GM19468 (cell line): ENCODE measurements around the gene ELL.

Experiments used
- ATAC-seq: cut with Tn5 transposase; IDR thresholded peaks from one replicate; pipeline ENCODE4 v1.9.1; 2021; ENCODE audit warnings: mild to moderate bottlenecking, moderate library complexity, moderate number of reproducible peaks; ENCODE audit not compliant: unreplicated experiment; ENCODE audit errors: extremely low read depth

ELL gene

GRCh38 chr19:18427080-18427742, 94.7 kb downstream of the ELL start:
- no peak for ATAC-seq

GRCh38 chr19:18426416-18426767, 95.5 kb downstream of the ELL start:
- no peak for ATAC-seq

- no peak for ATAC-seq
These were observed 96.1 kb downstream of the ELL start for GRCh38 chr19:18425515-18426415.

- no peak for ATAC-seq
These were observed 96.9 kb downstream of the ELL start for GRCh38 chr19:18424890-18425514.

- ATAC-seq, result no peak
These were observed 97.6 kb downstream of the ELL start for GRCh38 chr19:18424122-18424889.

- ATAC-seq, result no peak
These were observed 98.4 kb downstream of the ELL start for GRCh38 chr19:18423258-18424020.

GRCh38 chr19:18422530-18423191, 99.2 kb downstream of the ELL start:
- ATAC-seq, result no peak

GRCh38 chr19:18421371-18421959, 100.4 kb downstream of the ELL start:
- no peak for ATAC-seq

GRCh38 chr19:18420930-18421329, 100.9 kb downstream of the ELL start:
- no peak for ATAC-seq

- ATAC-seq, result no peak
These were observed 102.0 kb downstream of the ELL start for GRCh38 chr19:18419699-18420460.

GRCh38 chr19:18419195-18419698, 102.6 kb downstream of the ELL start, which contains the start of gene SSBP4:
TSS of gene SSBP4 (plus strand) at chr19:18419398. CDS start at chr19:18419649, 251 bp downstream.
- ATAC-seq, result no peak

- ATAC-seq, result no peak
These were observed 103.2 kb downstream of the ELL start for GRCh38 chr19:18418483-18419194.

- no peak for ATAC-seq
These were observed 103.8 kb downstream of the ELL start for GRCh38 chr19:18418029-18418482.

GRCh38 chr19:18417250-18418028, 104.4 kb downstream of the ELL start:
- no peak for ATAC-seq

- ATAC-seq, result no peak
These were observed 105.1 kb downstream of the ELL start for GRCh38 chr19:18416778-18417249.

- no peak for ATAC-seq
These were observed 106.5 kb downstream of the ELL start for GRCh38 chr19:18415178-18415867.
